HL-60 (cell line): Measurements from ENCODE around the gene MACROD2.

Experiments used
- DNase-seq, 2 experiments: peaks; one replicate each; pipeline ENCODE4 v3.0.0-alpha.2; 2010 to 2020; ENCODE audit warnings: low read depth in 1 of 2, low spot score in 1 of 2
- H3K27ac ChIP-seq: fragments of 250-450 bp; sonication (Bioruptor Pico); replicated peaks from 2 replicates; pipeline ENCODE4 v1.5.1; 2020; ENCODE audit warnings: mild to moderate bottlenecking, moderate library complexity
- H3K27me3 ChIP-seq: fragments of 250-450 bp; sonication (Bioruptor Pico); 2 replicates; pipeline ENCODE4 v1.5.1; 2021; ENCODE audit warnings: mild to moderate bottlenecking, moderate library complexity; ENCODE audit not compliant: insufficient read depth, poor library complexity, severe bottlenecking
- H3K4me3 ChIP-seq: replicated peaks from 2 replicates; pipeline ENCODE4 v1.5.1; 2011; ENCODE audit warnings: mild to moderate bottlenecking, control low read depth, low read length; ENCODE audit not compliant: insufficient read depth
- CTCF ChIP-seq: IDR thresholded peaks from one replicate; pipeline ENCODE4 v1.5.1; 2011; ENCODE audit warnings: low read length, control low read depth, inconsistent platforms; ENCODE audit not compliant: insufficient read depth
- GABPA ChIP-seq: IDR thresholded peaks from 2 replicates; pipeline ENCODE4 v1.6.1; 2012; ENCODE audit warnings: low read depth
- POLR2AphosphoS5 ChIP-seq: IDR thresholded peaks from 2 replicates; pipeline ENCODE4 v1.6.1; 2012; ENCODE audit warnings: low read depth
- REST ChIP-seq: IDR thresholded peaks from 2 replicates; pipeline ENCODE4 v1.6.1; 2012; ENCODE audit warnings: low read depth; ENCODE audit not compliant: insufficient replicate concordance
- SPI1 ChIP-seq: IDR thresholded peaks from 2 replicates; pipeline ENCODE4 v1.6.1; 2012; ENCODE audit warnings: low read depth, mild to moderate bottlenecking, borderline replicate concordance

Gene MACROD2

DNA sequence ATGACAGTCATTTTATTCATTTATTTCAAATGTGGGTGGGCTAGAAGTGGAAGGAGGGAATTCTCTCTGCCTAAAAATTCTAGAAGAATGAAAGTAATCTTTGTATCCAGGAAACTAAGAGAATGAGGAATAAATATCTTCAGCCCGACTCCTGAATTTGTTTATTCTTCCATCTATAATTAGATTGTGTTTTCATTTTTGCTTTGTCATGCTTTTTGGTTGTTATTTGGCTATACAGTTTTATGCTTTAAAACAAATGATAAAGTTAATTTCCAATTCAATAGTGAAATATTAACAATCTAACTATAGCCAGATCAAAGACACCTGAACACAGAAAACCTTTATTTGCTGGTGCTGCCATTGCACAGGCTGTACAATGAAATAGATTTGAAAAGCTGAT is 2056.7 kb downstream of the MACROD2 start:
- Histone ChIP-seq H3K27me3 (no peaks in the 10 kb centered on the region), H3K27ac (no peak overlapping the region), H3K4me3 (no peak overlapping the region)
- DNase-seq: no peak
- TF ChIP-seq CTCF (no peak), POLR2AphosphoS5 (no peak), SPI1 (no peak), GABPA (no peak), REST (no peak)

DNA sequence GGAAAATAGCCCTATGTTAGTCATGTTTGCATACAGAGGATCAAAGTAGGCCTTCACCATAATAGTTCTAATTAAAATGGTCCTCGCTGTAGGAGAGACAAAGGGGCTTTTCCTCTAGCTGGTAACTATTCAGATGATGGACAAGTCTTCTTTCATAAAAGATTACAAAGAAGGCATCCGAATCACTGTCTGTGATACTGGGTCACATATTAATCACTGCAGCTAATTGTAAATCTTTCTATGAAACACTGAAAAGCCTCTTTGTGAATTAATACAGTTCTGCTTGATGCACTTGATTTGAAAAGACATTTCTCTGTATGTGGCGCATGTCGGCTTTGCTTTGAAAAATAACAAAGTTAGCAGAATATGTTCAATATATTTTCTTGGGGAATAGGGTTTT is 2057.1 kb downstream of the MACROD2 start:
- no peak for DNase-seq
- TF ChIP-seq GABPA (no peak), REST (no peak), POLR2AphosphoS5 (no peak), SPI1 (no peak), CTCF (no peak)
- Histone ChIP-seq H3K4me3 (no peak overlapping the region), H3K27me3 (no peaks in the 10 kb centered on the region), H3K27ac (no peak overlapping the region)

DNA sequence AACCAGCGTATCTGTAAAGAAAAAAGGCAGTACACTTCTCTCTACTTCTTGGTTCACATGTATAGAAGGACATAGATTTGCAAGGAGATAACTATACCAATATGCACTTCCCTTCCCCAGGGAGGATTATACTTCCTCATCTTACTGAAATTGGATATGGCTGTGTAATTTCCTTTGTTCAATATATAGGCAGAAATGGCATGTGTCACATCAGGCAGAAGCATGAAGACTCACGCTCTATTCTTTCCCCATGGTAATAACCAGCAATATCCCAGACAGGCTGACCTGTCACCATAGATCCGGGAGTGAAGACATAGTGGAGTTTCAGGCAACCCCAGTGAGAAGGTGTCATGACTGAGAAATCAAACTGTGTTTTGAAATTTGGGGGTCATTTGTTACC is 2059.7 kb downstream of the MACROD2 start:
- no peaks in the 10 kb centered on the region for H3K27me3 ChIP-seq
- no peak overlapping the region for H3K4me3 ChIP-seq
- no peak for DNase-seq
- TF ChIP-seq GABPA (no peak), POLR2AphosphoS5 (no peak), REST (no peak), CTCF (no peak), SPI1 (no peak)
- no peak overlapping the region for H3K27ac ChIP-seq
